HCT116 (cell line): Measurements from ENCODE around the gene ARHGEF11. TPM values are rescaled to one million over a fixed set of nuclear protein-coding genes. Genes with fewer than 3 reads are reported as not detected.

Experiments
- ATAC-seq: fragments of 200-7000 bp; cut with Tn5 transposase; 2 replicates; pipeline ENCODE4 v1.9.1; 2020; ENCODE audit warnings: mild to moderate bottlenecking, moderate library complexity
- BruUV-seq: library from RNA; stranded (reverse); fragments of 400-500 nt; replicated peaks from 2 replicates; lab custom pipeline; 2021; lab: Mats Ljungman, UMichigan
- CTCF ChIA-PET: fragments of 300-600 bp; sonication (Branson Sonifier 250); formaldehyde crosslinking; loops from one replicate; lab custom pipeline; 2021; ENCODE audit warnings: antibody characterized with exemption; lab: Charles Lee
- POLR2A ChIA-PET: fragments of 300-600, 350-600 bp; sonication (Branson Sonifier 250); formaldehyde crosslinking; loops from one replicate; lab custom pipeline; 2021; ENCODE audit warnings: antibody characterized with exemption; lab: Charles Lee
- RAD21 ChIA-PET, 2 experiments: fragments of 300-600 bp; sonication (Branson Sonifier 250); formaldehyde crosslinking; loops; one replicate each; lab custom pipeline; 2023; ENCODE audit warnings: low total read pairs in 2 of 2; ENCODE audit not compliant: uncharacterized antibody in 2 of 2, unreplicated experiment in 2 of 2, low non-redundant PET in 1 of 2; lab: Charles Lee
- DNase-seq: peaks from one replicate; pipeline ENCODE4 v3.0.0-alpha.2; 2010; ENCODE audit warnings: low read depth, low spot score
- H2AFZ ChIP-seq: fragments of 200-600 bp; shearing (Covaris generic), sonication (generic); 2 replicates; pipeline ENCODE4 v1.6.1; 2017; ENCODE audit warnings: low read depth, mixed run types, mixed read lengths, antibody characterized with exemption, low read length; ENCODE audit not compliant: poor library complexity, severe bottlenecking
- H3K27ac ChIP-seq: 2 replicates; pipeline ENCODE4 v1.5.1; 2012; ENCODE audit warnings: low read depth, low read length
- H3K27me3 ChIP-seq: fragments of 200-600 bp; sonication (generic); 2 replicates; pipeline ENCODE4 v1.6.1; 2016; ENCODE audit warnings: mixed run types, low read length, mixed read lengths; ENCODE audit not compliant: insufficient read depth
- H3K36me3 ChIP-seq, 2 experiments: fragments of 200-500 bp in 1 of 2; fragments of 200-600 bp in 1 of 2; sonication (Bioruptor generic) in 1 of 2; sonication (generic) in 1 of 2; 2 replicates each; pipeline versions ENCODE4 v1.5.1 to v1.6.1; 2014 to 2016; ENCODE audit warnings: low read length in 2 of 2, inconsistent platforms in 1 of 2, mixed read lengths in 1 of 2, mixed run types in 1 of 2; ENCODE audit not compliant: insufficient read depth in 2 of 2, control insufficient read depth in 1 of 2
- H3K4me1 ChIP-seq, 2 experiments: fragments of 200-600 bp in 1 of 2; sonication (generic) in 1 of 2; 2 replicates each; pipeline versions ENCODE4 v1.5.1 to v1.6.1; 2012 to 2017; ENCODE audit warnings: low read length in 2 of 2, inconsistent platforms in 1 of 2, mild to moderate bottlenecking in 1 of 2, mixed read lengths in 1 of 2, mixed run types in 1 of 2, moderate library complexity in 1 of 2; ENCODE audit not compliant: insufficient read depth in 2 of 2, control insufficient read depth in 1 of 2
- H3K4me2 ChIP-seq: fragments of 200-600 bp; sonication (generic); 2 replicates; pipeline ENCODE4 v1.6.1; 2017; ENCODE audit warnings: mixed run types, low read length, mixed read lengths
- H3K4me3 ChIP-seq, 2 experiments: fragments of 200-600 bp in 1 of 2; sonication (generic) in 1 of 2; replicated peaks in 1 of 2; 2 replicates each; pipeline ENCODE4 v1.5.1; 2011 to 2016; ENCODE audit warnings: low read length in 2 of 2, control low read depth in 1 of 2, low read depth in 1 of 2, mild to moderate bottlenecking in 1 of 2, mixed read lengths in 1 of 2, mixed run types in 1 of 2
- H3K79me2 ChIP-seq: fragments of 200-600 bp; sonication (generic); 2 replicates; pipeline ENCODE4 v1.6.1; 2017; ENCODE audit warnings: mild to moderate bottlenecking, mixed run types, low read length, moderate library complexity, mixed read lengths; ENCODE audit not compliant: insufficient read depth
- H3K9ac ChIP-seq: fragments of 200-600 bp; sonication (generic); 2 replicates; pipeline ENCODE4 v1.6.1; 2016; ENCODE audit warnings: low read length, mixed read lengths
- H3K9me2 ChIP-seq: fragments of 200-600 bp; sonication (generic), shearing (Covaris generic); 2 replicates; pipeline ENCODE4 v1.6.1; 2017; ENCODE audit warnings: mixed run types, mild to moderate bottlenecking, moderate library complexity; ENCODE audit not compliant: insufficient read depth
- H3K9me3 ChIP-seq, 2 experiments: fragments of 200-500 bp in 1 of 2; fragments of 200-600 bp in 1 of 2; sonication (Bioruptor generic) in 1 of 2; sonication (generic) in 1 of 2; 2 replicates each; pipeline ENCODE4 v1.6.1; 2014 to 2017; ENCODE audit warnings: low read length in 2 of 2, mixed read lengths in 2 of 2, inconsistent platforms in 1 of 2, low read depth in 1 of 2, mild to moderate bottlenecking in 1 of 2, mixed run types in 1 of 2, moderate library complexity in 1 of 2; ENCODE audit not compliant: control insufficient read depth in 1 of 2, insufficient read depth in 1 of 2
- H4K20me1 ChIP-seq: fragments of 200-600 bp; sonication (generic), shearing (Covaris generic); 2 replicates; pipeline ENCODE4 v1.6.1; 2017; ENCODE audit warnings: mixed run types, mild to moderate bottlenecking, moderate library complexity; ENCODE audit not compliant: insufficient read depth
- ATF3 ChIP-seq: IDR thresholded peaks from 2 replicates; pipeline ENCODE4 v1.6.1; 2012
- CBX3 ChIP-seq: IDR thresholded peaks from 2 replicates; pipeline ENCODE4 v1.6.1; 2012; ENCODE audit warnings: low read depth
- CEBPB ChIP-seq: IDR thresholded peaks from 2 replicates; pipeline ENCODE4 v1.6.1; 2012; ENCODE audit warnings: low read depth
- CTCF ChIP-seq, 3 experiments: fragments of 200-600 bp in 1 of 3; sonication (generic) in 1 of 3; IDR thresholded peaks in 2 of 3; conservative IDR thresholded peaks in 1 of 3; 2 replicates each; pipeline ENCODE4 v1.5.1; 2012 to 2017; ENCODE audit warnings: low read depth in 2 of 3, low read length in 2 of 3, antibody characterized with exemption in 1 of 3, borderline replicate concordance in 1 of 3, control low read depth in 1 of 3, mild to moderate bottlenecking in 1 of 3, mixed read lengths in 1 of 3, mixed run types in 1 of 3, moderate library complexity in 1 of 3; ENCODE audit not compliant: insufficient read depth in 1 of 3
- EGR1 ChIP-seq: IDR thresholded peaks from 2 replicates; pipeline ENCODE4 v1.6.1; 2012; ENCODE audit warnings: low read depth
- ELF1 ChIP-seq: IDR thresholded peaks from 2 replicates; pipeline ENCODE4 v1.6.1; 2012; ENCODE audit warnings: low read depth, borderline replicate concordance
- EZH2phosphoT487 ChIP-seq: fragments of 200-600 bp; IDR thresholded peaks from 2 replicates; pipeline ENCODE4 v1.6.1; 2018; ENCODE audit warnings: antibody characterized with exemption, borderline replicate concordance
- FOSL1 ChIP-seq: IDR thresholded peaks from 2 replicates; pipeline ENCODE4 v1.6.1; 2012; ENCODE audit warnings: low read depth
- JUND ChIP-seq: IDR thresholded peaks from 2 replicates; pipeline ENCODE4 v1.6.1; 2012
- POLR2A ChIP-seq: IDR thresholded peaks from 2 replicates; pipeline ENCODE4 v1.7.0; 2011; ENCODE audit warnings: borderline replicate concordance; ENCODE audit not compliant: insufficient read depth, insufficient read length; ENCODE audit errors: extremely low read depth
- POLR2AphosphoS5 ChIP-seq: IDR thresholded peaks from 2 replicates; pipeline ENCODE4 v1.6.1; 2011; ENCODE audit warnings: mild to moderate bottlenecking, low read depth, low read length, moderate library complexity
- SRF ChIP-seq: IDR thresholded peaks from 2 replicates; pipeline ENCODE4 v1.6.1; 2012; ENCODE audit warnings: low read depth
- ZFX ChIP-seq: fragments of 450-650 bp; IDR thresholded peaks from 2 replicates; pipeline ENCODE4 v1.6.1; 2017
- intact Hi-C: fragments of 100-400 bp; cut with micrococcal nuclease; formaldehyde crosslinking; loops from 2 replicates; pipeline ENCODE4 v1.10.0; 2022
- total RNA-seq: library from RNA; stranded (reverse); gene quantifications from one replicate; pipeline ENCODE4 v1.2.1, GENCODE V29; 2021; ENCODE audit not compliant: unreplicated experiment
- TF ChIP-seq, protein P1 (sequence below): IDR thresholded peaks from 2 replicates; pipeline ENCODE4 v1.6.1; 2012
- TF ChIP-seq, protein P2 (sequence below): IDR thresholded peaks from 2 replicates; pipeline ENCODE4 v1.6.1; 2011; ENCODE audit warnings: mild to moderate bottlenecking, low read length, moderate library complexity; ENCODE audit not compliant: insufficient replicate concordance; ENCODE audit errors: extremely low read depth

ARHGEF11 gene
- total RNA-seq, 1 experiment from 2014 or later = 28.9 TPM

DNA sequence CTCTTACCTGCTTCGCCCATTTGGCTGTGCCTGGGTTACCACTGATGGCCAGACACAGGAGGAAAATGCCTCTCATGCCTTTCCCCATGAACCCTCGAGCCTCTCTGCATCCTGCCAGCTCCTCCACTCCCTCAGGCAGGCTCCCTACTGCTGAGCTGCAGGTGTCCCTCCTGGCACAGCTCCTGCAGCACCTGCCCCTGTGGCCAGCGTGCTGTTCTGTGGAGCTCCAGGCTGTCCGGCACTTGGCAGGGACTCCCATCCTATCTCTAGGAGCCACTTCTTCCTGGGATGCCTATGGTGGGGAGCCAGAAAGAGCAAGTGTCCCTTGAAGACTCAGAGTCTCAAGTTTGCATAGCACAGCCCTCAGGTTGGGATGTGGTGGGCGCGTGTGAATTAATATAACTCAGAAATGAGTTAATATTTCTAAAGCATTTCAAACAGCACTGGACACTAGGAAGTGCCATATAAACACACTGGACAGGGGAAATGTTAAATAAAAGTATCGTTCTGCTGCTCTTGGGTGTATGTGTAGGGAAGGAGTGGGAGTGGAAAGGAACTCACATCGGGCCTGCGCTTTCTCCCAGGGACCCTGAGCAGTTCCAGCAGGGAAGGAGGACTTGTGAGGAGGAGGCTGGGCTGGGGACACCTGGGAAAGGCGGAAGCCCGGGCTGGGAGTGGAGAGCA lies 122.4 kb downstream of the ARHGEF11 start:
- intact Hi-C loops = loop anchor here (10.0 kb wide), 1 partner anchor 298 kb away; no protein-coding TSS in a partner anchor
- Histone ChIP-seq H3K4me2 (no peak overlapping the region), H2AFZ (no peak overlapping the region), H3K9me3 (no peaks in the 10 kb centered on the region), H3K36me3 (no peaks in the 10 kb centered on the region), H4K20me1 (no peaks in the 10 kb centered on the region), H3K4me3 (no peak overlapping the region), H3K9ac (no peak overlapping the region), H3K27ac (no peak overlapping the region), H3K4me1 (peaks cover 35 to 56% of the 10 kb centered on the region in 2 experiments), H3K79me2 (no peaks in the 10 kb centered on the region), H3K27me3 (peaks cover 20% of the 10 kb centered on the region; the same call in 1 of the 2 replicates), H3K9me2 (no peaks in the 10 kb centered on the region)
- ChIA-PET CTCF (no interaction called here), RAD21 (interaction anchor here in 1 of 2 experiments (0.6 kb wide), 1 partner anchor 30 kb away, joined by 3 read pairs; no protein-coding TSS in a partner anchor), POLR2A (no interaction called here)
- no peak for DNase-seq
- TF ChIP-seq CEBPB (no peak), EGR1 (no peak), SRF (no peak), CTCF (IDR thresholded peaks at IDR 0.05 in 2 of 3, conservative IDR thresholded peaks at IDR 0.05 in 1 of 3; ENCODE audit: borderline replicate concordance in 1 of 3, insufficient read depth in 1 of 3, low read depth in 2 of 3, low read length in 2 of 3) (no peak), POLR2A (no peak), JUND (no peak), ZFX (no peak), ELF1 (no peak), EZH2phosphoT487 (no peak), ATF3 (no peak), POLR2AphosphoS5 (no peak), CBX3 (no peak), FOSL1 (no peak)
- TF ChIP-seq, protein P1, sequence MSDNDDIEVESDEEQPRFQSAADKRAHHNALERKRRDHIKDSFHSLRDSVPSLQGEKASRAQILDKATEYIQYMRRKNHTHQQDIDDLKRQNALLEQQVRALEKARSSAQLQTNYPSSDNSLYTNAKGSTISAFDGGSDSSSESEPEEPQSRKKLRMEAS = no peak
- TF ChIP-seq, protein P2, sequence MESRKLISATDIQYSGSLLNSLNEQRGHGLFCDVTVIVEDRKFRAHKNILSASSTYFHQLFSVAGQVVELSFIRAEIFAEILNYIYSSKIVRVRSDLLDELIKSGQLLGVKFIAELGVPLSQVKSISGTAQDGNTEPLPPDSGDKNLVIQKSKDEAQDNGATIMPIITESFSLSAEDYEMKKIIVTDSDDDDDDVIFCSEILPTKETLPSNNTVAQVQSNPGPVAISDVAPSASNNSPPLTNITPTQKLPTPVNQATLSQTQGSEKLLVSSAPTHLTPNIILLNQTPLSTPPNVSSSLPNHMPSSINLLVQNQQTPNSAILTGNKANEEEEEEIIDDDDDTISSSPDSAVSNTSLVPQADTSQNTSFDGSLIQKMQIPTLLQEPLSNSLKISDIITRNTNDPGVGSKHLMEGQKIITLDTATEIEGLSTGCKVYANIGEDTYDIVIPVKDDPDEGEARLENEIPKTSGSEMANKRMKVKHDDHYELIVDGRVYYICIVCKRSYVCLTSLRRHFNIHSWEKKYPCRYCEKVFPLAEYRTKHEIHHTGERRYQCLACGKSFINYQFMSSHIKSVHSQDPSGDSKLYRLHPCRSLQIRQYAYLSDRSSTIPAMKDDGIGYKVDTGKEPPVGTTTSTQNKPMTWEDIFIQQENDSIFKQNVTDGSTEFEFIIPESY = no peak
- BruUV-seq = no TSS peak
- ATAC-seq = no peak
